GM21423 (cell line): Measurements from ENCODE around the gene RASSF5.
A peak's percentile ranks its signal among the peaks of the same experiment; 100 is the strongest.
"Not testable (repeated sequence)": the region's sequence is repeated elsewhere in the genome, so short reads cannot be mapped to it uniquely, and the experiment has no call there.

ENCODE experiments used
- ATAC-seq: cut with Tn5 transposase; IDR thresholded peaks from one replicate; pipeline ENCODE4 v1.9.1; 2021; ENCODE audit warnings: mild to moderate bottlenecking, moderate library complexity; ENCODE audit not compliant: unreplicated experiment

The RASSF5 gene

GRCh38 chr1:206563367-206564207 is 56.3 kb downstream of the RASSF5 start:
- peak; percentile 31 for ATAC-seq

- no peak for ATAC-seq
Measured at GRCh38 chr1:206565995-206566394, 58.7 kb downstream of the RASSF5 start.

GRCh38 chr1:206566999-206567398 is 59.7 kb downstream of the RASSF5 start:
- no peak for ATAC-seq

GRCh38 chr1:206568256-206568655 is 60.9 kb downstream of the RASSF5 start:
- no peak for ATAC-seq

GRCh38 chr1:206568779-206569352 is 61.5 kb downstream of the RASSF5 start:
- no peak for ATAC-seq

GRCh38 chr1:206569556-206569955 is 62.2 kb downstream of the RASSF5 start:
- ATAC-seq = no peak

GRCh38 chr1:206570529-206570928 is 63.2 kb downstream of the RASSF5 start:
- ATAC-seq = no peak

- ATAC-seq = no peak
Measured at GRCh38 chr1:206572835-206573234, 65.5 kb downstream of the RASSF5 start.

GRCh38 chr1:206573319-206573718 is 66.0 kb downstream of the RASSF5 start:
- ATAC-seq = no peak

GRCh38 chr1:206573762-206574161 is 66.4 kb downstream of the RASSF5 start:
- no peak for ATAC-seq

GRCh38 chr1:206575165-206575893 is 68.0 kb downstream of the RASSF5 start:
- ATAC-seq = no peak

- no peak for ATAC-seq
Measured at GRCh38 chr1:206575894-206576737, 68.8 kb downstream of the RASSF5 start.

GRCh38 chr1:206577626-206578025 is 70.3 kb downstream of the RASSF5 start:
- no peak for ATAC-seq

- ATAC-seq = no peak
Measured at GRCh38 chr1:206578068-206578977, 71.0 kb downstream of the RASSF5 start.

- ATAC-seq = no peak
Measured at GRCh38 chr1:206578978-206579374, 71.6 kb downstream of the RASSF5 start.

- peak; percentile 80 for ATAC-seq
Measured at GRCh38 chr1:206579747-206580437, 72.6 kb downstream of the RASSF5 start.

GRCh38 chr1:206580438-206581113 is 73.2 kb downstream of the RASSF5 start:
- peak; percentile 15 for ATAC-seq

- ATAC-seq = not testable (repeated sequence)
Measured at GRCh38 chr1:206581114-206581497, 73.8 kb downstream of the RASSF5 start.

- ATAC-seq = no peak
Measured at GRCh38 chr1:206581571-206581981, 74.2 kb downstream of the RASSF5 start.
